SK-N-SH treated with all-trans-retinoic acid at 6 μM for 48 hours (cell line): ENCODE measurements around the gene SCG2.

ENCODE experiments used
- ARNTL ChIP-seq: fragments of 450-650 bp; formaldehyde crosslinking; IDR thresholded peaks from 2 replicates; pipeline ENCODE4 v1.5.0; 2020; ENCODE audit warnings: low read depth, mild to moderate bottlenecking, moderate library complexity, borderline replicate concordance
- CREB5 ChIP-seq: fragments of 250-450 bp; sonication (Bioruptor Pico); IDR thresholded peaks from 2 replicates; pipeline ENCODE4 v1.5.1; 2020; ENCODE audit warnings: low read depth, mild to moderate bottlenecking, moderate library complexity
- ESRRG ChIP-seq: fragments of 250-450 bp; sonication (Bioruptor Pico); IDR thresholded peaks from 2 replicates; pipeline ENCODE4 v1.6.1; 2021; ENCODE audit warnings: mild to moderate bottlenecking
- OSR1 ChIP-seq: fragments of 250-450 bp; sonication (Bioruptor Pico); IDR thresholded peaks from 2 replicates; pipeline ENCODE4 v1.8.0; 2022; ENCODE audit warnings: moderate library complexity, mild to moderate bottlenecking, inconsistent platforms
- PPARA ChIP-seq: fragments of 250-450 bp; sonication (Bioruptor Pico); IDR thresholded peaks from 2 replicates; pipeline ENCODE4 v1.5.0; 2020; ENCODE audit warnings: mild to moderate bottlenecking, borderline replicate concordance
- RARB ChIP-seq: fragments of 250-450 bp; sonication (Bioruptor Pico); IDR thresholded peaks from 2 replicates; pipeline ENCODE4 v1.8.0; 2021; ENCODE audit warnings: mild to moderate bottlenecking, moderate library complexity
- TOX ChIP-seq: fragments of 250-450 bp; sonication (Bioruptor Pico); IDR thresholded peaks from 2 replicates; pipeline ENCODE4 v1.8.0; 2021; ENCODE audit warnings: mild to moderate bottlenecking, moderate library complexity, borderline replicate concordance
- ZC3H10 ChIP-seq: fragments of 250-450 bp; sonication (Bioruptor Pico); IDR thresholded peaks from 2 replicates; pipeline ENCODE4 v1.5.1; 2021; ENCODE audit warnings: mild to moderate bottlenecking, moderate library complexity
- ZNF70 ChIP-seq: fragments of 450-650 bp; formaldehyde crosslinking; IDR thresholded peaks from 2 replicates; pipeline ENCODE4 v1.5.0; 2020; ENCODE audit warnings: mild to moderate bottlenecking, moderate library complexity
- ZNF8 ChIP-seq: fragments of 450-650 bp; formaldehyde crosslinking; IDR thresholded peaks from 2 replicates; pipeline ENCODE4 v1.5.0; 2020; ENCODE audit warnings: mild to moderate bottlenecking, moderate library complexity

GRCh38 chr2:223580951-223581350 is 21.2 kb downstream of the SCG2 start:
- no peak for TF ChIP-seq ZNF8 (CRISPR knock-in tag)
- no peak for TF ChIP-seq PPARA (CRISPR knock-in tag)
- no peak for TF ChIP-seq CREB5 (CRISPR knock-in tag)
- no peak for TF ChIP-seq ZNF70
- no peak for TF ChIP-seq TOX (CRISPR knock-in tag)
- no peak for TF ChIP-seq ESRRG (CRISPR knock-in tag)
- TF ChIP-seq ZC3H10 (CRISPR knock-in tag) = no peak
- TF ChIP-seq OSR1 (CRISPR knock-in tag) = no peak
- no peak for TF ChIP-seq RARB (CRISPR knock-in tag)
- TF ChIP-seq ARNTL (CRISPR knock-in tag) = no peak
